HG03066 (cell line): ENCODE results near the gene GOPC.

ENCODE experiments used
- ATAC-seq: cut with Tn5 transposase; IDR thresholded peaks from one replicate; pipeline ENCODE4 v1.9.1; 2021; ENCODE audit warnings: low read depth; ENCODE audit not compliant: unreplicated experiment

The GOPC gene

DNA sequence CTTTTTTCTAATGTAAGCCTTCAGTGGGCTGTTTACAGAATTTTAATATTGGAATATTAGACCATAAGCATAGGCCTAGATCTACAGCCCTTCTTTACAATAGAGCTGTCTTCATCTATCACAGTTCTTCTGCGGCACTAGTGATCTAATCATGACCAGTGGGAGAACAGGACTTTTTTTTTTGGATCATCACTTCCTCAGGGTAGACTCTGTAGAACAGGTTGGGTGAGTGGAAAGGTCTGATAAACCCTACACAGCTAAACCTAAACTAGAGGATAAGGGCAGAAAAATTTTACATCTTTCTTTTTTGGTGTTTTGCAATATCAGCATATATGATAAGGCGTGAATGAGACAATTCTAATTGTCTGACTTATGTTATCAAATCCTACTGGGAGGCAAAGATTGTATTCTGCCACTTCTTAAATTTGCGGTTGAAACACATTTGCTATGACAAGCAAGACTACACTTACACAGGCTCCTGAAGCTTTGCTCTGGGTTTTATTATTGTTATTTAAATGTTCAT is 52.2 kb downstream of the GOPC start:
- ATAC-seq, result no peak

DNA sequence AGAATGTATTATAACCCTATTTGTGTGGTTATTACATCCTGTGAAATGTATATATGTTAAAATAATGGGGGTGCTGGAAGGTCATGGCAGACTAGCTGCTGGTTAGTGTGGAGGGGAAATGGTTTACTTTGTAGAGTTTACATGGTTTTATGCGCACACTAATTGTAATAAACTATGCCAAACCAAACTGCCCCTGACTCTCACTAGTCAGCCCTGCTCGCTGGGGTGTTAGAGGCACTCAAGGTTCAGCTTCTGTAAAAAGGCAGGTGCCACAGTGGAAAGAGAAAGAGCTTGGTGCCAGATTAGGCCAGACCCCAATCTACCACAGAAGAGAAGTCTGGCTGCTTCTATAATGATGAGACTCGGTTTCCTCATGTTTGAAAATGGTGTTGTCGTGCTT is 52.7 kb downstream of the GOPC start:
- ATAC-seq, result no peak

DNA sequence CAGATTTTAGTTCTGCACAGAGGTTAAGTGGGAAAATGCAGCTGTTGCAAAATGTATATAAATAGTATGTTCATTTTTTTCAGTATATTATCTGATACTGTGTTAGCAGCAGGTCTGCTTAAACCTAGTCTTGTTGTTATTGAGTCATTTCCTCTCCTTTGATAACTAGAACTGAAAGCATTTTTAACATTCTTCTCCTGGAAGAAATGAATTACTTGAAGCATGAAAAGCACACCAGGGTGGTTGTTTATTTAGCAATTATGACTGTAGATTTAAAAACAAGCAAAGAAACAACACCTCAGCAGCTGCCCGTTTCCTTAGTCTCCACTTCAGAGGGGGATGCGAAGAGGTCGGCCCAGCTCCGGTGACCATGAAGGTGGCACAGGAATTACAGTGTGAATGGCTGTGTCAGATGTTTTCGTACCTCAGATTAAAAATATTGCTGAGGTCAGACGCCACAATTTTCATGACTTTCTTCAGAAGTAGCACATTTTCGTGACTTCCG is 53.5 kb downstream of the GOPC start:
- ATAC-seq, result no peak

DNA sequence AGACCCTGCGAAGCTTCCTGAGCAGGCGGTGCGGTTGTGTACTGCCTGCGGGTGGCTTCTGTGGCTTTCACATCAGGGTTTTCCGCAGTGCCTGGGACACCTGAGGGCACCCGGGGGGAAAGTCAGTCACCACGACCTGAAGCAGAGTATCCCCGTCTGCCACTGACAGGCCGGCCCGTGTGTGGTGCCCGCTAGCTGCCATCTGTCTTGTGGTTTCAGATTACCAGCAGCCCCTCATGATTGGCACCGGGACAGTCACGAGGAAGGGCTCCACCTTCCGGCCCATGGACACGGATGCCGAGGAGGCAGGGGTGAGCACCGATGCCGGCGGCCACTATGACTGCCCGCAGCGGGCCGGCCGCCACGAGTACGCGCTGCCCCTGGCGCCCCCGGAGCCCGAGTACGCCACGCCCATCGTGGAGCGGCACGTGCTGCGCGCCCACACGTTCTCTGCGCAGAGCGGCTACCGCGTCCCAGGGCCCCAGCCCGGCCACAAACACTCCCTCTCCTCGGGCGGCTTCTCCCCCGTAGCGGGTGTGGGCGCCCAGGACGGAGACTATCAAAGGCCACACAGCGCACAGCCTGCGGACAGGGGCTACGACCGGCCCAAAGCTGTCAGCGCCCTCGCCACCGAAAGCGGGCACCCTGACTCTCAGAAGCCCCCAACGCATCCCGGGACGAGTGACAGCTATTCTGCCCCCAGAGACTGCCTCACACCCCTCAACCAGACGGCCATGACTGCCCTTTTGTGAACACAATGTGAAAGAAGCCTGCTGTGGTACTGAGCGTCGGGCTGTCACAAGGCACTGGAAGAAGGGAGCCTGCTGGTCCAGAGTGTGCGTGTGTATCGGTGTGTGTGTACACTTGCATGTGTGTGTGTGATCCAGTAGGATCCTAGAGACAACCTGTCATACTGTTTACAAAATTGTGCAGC is 54.4 kb downstream of the GOPC start:
- ATAC-seq, result peak; percentile 54

DNA sequence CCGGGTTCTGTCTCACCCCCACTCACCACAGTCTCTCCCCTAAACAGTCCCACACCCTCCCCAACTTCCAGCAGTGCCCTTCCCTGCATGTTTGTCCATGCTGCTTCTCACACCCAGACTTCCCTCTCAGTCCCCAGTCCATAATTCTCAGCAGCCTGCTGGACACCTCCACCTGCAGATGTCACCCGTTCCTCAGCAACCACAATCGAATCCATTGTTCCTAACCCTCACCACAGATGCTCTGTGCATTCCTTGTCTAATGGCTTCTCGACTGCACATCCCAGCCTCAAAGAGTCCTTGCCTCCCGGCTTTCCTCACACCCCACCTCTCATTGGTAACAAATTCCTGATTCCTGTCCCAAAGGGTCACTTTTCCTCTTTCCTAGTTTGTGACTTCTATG is 55.6 kb downstream of the GOPC start:
- ATAC-seq, result no peak

DNA sequence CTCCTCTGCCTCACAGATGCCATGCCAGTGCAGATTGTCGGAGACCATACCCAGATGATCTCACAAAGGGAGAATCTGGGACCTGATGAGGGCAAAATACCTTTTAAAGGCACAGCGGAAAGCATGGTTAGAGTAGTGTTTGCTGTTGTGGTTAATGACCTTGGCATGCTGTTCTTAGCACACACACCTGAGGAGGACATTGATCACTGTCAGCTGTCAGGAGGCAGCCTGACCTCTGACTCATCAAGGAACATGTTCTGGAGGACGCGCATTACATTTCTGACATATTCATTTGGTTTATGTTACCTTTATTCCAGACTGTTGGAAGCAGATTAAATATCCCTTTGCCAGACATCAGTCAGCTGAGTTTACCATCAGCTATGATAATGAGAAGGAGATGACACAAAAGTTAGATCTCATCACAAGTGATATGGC is 57.1 kb downstream of the GOPC start:
- ATAC-seq, result no peak

DNA sequence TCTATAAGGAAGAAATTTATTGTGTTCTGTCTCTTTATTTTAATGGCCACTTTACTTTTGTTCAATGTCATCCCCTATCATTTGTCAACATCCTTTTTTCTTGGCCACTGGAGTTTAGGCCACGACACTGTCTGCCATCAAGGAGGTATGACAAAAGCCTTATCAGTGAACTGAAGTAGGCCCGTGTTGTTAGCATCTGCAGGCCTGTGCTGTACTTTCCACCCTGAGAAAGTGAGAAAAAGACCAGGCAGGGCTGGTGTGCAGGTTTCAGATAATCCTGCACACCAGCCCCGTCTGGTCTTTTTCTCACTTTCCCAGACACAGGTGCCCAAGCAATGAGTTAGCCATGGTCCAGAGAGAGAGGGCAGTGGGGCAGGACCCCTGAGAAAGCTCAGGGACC is 57.6 kb downstream of the GOPC start:
- no peak for ATAC-seq

DNA sequence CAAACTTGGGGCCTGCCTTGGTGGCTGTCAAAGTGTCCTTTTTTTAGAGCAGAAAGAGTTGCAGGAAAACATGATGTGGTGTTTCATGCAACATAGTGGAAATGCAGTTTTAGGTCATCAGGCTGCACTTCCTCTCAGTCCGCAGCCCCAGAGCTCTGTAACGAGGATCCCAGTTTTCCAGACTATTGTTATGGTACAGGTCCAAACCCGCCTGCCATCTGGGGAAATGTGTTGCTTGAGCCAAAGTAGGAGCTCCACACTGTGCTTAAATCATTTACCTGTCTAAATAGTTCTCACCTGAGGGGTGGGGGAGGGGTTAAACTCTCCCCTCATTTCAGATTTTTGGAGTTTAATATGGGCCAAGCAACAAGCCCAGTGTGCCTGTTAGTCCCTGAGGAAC is 59.8 kb downstream of the GOPC start:
- ATAC-seq, result no peak

DNA sequence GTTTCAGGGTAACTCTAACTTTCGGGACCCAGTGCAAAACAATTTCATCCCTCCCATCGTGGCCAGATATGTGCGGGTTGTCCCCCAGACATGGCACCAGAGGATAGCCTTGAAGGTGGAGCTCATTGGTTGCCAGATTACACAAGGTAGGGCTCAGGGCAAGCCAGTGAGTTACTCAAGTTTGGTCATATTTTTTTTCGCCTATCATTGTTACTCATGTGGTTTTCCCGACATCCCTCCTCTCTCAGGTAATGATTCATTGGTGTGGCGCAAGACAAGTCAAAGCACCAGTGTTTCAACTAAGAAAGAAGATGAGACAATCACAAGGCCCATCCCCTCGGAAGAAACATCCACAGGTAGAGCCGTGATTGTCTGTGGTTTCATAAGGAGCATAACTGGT is 61.6 kb downstream of the GOPC start:
- no peak for ATAC-seq

DNA sequence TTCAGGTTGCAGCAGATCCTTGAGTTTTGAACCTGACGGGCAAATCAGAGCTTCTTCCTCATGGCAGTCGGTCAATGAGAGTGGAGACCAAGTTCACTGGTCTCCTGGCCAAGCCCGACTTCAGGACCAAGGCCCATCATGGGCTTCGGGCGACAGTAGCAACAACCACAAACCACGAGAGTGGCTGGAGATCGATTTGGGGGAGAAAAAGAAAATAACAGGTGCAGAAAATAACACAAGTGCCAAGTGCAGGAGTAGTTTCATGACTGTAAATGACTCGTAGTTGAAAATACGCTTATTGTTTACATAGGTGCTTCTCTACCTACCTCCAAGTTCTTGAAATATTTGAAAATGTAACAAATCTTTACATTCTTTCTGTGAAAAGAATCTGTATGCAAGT is 63.7 kb downstream of the GOPC start:
- ATAC-seq, result no peak

DNA sequence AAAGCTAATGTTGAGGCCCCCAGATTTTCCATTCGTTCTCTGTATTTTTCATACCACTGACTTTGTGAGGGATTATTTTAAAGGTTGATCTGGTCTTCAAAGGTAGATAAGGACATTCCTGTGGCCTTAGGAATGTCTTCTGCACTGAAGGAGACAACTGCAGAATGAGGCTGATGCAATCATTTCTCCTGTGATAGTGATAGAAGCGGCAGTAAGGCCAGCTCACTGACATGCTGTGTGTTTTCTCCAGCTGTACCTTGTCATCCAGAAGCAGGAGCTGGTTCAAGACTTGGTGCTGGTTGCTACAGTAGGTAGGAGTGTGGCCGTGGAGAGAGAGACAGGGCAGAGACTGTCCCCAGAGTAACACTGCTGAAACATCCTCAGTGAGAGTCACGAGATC is 66.0 kb downstream of the GOPC start:
- ATAC-seq, result no peak

DNA sequence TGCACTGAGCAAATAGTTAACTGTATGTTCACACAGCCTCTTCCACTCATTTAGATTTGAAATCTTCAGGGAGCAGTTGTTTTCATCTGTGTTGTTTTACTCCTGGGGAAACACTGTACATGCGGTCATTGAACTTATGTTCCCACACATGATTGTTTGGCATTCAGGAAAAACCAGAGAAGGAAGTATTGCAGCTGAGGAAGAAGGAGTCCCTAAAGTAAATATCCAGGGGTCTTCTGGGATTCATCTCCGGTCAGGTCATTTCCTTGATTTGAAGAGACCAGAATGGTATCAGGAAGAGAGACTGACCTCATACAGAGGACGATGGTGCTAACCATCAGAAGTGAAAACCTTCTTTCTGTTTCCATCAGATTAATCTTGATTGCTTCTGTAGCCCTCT is 67.3 kb downstream of the GOPC start:
- ATAC-seq, result no peak

DNA sequence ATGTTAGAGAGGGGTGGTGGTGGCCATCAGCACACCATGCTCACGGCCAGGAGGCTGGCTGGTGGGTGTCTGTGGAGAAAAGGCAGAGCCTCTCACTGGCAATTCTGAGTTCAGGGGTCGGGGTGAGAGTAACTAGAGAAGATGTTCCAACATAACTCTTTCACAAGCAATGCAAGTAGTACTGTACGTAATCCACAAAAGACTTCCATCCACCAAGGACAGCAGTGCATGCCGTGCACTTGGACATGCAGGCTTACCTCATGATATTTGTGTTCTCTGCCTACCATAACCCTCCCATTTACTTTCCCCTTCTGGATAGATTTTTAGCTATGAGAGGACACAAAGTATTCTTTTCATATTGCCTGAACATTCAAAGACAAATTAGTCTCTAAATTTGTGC is 68.5 kb downstream of the GOPC start:
- no peak for ATAC-seq

DNA sequence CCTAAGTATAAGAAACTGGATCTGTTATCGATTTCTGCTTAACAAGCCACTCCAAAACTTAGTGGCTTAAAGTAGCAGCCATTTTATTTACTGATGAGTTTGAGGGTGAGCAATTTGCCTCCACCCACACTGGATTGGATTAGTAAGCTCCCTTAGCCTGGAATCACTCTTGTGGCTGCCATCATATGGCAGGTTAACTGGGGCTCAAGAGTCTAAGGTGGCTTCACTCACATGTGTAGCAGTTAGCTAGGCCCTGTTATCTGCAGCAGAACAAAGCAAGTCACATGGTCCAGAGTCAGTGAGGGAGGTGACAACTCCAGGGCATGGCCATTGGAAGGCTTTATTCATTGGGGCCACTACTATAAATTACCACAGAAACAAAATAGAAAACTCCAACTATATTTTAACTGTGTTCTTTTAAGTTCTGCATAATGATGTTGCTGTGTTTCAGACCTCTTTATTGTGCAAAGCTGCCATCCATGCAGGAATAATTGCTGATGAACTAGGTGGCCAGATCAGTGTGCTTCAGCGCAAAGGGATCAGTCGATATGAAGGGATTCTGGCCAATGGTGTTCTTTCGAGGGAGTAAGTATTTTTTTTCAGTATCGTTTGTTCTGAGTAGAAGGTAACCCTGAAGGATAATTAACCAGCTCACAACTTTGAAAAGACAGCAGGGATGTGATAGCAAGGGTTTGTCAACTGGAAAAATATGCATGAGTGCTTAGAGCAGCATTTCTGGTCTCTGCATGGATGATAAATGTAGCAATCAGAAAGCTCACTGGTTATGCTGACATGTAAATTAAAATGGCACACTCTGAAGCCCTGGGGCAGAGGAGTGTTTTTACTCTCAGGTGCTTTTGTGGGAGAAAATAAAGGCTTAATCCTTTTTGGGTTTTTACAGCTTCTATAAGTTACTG is 70.2 kb downstream of the GOPC start:
- ATAC-seq, result no peak

DNA sequence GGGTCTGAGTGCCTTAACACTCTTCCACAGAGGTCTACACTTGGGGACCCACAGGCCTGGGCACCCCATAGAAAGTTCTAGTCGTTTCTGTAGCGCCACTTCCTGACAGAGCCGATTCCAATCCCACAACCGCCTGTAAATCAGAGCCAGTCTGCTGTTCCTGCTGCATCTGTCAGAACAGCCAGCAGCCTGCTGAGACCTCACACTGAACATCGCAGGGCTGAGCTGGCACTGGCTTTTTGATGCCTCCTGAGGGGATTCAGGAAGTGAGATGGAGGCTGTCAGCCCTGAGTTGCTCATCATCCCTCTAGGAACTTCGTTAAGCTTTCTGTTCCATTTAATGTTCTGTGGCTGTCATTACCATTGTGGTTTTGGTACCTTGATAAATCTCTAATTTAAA is 71.0 kb downstream of the GOPC start:
- ATAC-seq, result no peak

DNA sequence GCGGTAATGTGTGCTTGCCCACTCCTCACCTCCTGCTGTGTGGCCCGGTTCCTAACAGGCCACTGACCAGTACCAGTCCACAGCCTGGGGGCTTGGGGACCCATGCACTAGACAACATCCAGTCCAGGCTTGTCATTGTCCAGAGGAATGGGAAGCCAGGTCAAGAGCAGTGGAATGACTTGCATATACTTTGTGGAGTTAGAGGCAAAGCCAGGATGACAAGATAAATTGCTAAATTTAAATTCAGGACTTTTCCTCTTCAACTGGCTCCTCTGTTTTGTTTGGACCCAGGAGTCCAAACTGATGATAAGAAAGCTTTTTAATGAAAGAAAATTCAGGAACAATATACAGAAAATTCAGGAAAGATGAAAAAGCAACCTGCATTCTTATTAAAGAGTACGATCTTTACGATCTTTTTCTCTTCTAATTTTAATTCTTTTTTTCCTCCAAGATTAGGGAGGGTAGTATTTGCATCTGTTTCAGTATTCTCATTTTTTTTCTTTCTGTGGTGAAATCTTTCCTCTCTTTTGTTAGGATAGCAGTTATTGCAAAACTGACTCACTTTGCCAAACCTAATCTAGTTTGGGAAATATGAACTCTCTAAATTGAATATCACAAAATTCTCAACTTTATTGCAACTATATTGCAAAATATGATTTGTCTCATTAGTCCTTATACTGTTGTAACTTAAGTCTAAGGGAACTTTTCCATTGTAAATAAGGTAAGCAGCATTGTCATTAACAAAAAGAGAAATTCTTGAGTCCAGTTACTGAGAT is 71.7 kb downstream of the GOPC start:
- ATAC-seq, result no peak

DNA sequence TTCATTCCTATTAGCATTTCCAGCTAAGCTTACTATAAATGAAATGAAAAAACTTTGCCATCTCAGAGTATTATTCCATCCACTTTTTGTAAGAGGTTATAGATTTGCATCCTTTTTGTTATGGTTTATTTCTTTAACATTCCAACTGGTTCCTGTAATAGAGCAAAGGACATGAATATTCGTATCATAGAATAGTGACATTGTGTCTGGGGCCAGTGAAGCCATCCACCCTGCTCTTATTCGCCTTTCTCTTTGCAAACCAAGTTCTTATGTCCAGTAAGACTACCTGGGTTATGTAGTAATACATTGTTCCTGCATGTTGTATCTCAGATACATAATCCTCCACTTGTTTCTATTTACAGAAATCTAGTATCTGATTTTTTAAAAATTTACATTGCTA is 76.7 kb downstream of the GOPC start:
- ATAC-seq, result no peak

DNA sequence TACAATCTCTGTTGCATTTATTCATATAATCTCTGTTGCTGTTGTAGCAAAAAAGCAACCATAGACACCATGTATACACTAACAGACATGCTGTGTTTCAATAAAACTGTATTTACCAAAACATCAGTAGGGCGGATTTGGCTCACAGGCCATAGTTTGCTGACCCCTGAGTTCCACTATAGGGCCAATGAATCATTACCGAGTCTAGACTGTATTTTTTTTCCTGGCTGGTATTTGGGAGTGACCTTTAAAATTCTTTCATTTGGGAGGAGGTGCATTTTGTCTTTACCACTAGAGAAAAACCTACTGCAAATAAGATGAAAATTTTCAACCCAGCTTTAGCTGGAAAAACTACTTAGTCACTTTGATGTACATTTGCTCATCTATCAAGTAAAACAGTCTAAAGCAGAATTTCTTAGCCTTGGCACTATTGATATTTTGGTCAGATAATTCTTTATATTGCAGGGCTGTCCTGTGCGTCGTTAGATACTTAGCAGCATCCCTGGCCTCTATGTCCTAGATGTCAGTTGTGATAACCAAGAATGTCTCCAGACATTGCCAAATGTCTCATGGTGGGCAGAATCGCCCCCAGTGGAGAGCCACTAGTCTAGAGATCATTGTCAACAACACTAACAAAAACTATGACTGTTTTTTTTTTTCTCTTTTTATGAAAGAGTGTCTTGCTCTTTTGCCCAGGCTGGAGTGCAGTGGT is 80.4 kb downstream of the GOPC start:
- ATAC-seq, result no peak

DNA sequence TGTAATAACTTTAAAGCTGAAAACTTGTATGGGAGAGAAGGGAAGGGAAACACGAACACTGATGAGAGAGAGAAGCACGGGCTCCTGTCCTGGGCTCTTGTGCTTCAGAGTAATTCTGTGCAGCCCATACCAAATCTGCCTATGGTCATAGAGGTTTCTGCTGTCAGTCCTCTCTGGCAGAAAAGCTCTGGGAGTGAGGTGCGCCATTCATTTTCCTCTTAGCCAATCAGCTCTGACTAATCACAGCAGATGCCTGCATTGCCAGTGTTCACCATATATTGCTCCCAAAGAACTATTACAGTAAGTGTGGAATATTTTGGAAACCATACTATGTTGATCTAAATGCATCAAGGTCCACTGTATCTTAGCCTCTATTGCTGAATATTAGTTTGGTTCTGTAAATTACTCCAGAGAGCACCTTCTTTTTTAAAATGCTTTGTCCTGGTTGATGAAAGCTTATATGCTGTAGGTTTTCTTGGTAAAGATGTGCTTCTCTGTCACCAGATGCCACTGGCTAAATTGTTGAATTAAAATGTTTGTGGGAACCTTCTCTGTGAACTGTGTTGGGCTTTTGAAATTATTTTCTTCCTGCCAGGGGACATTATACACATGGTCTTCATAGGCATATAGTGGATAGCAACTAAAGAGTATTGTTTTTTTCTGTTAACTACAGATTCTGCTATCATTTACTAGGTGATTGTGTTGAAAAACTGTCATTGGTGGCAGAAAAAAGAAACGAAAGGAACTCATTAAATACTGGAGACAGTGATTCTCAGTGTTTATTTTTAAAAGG is 81.5 kb downstream of the GOPC start:
- ATAC-seq, result no peak
